NCI-H2196 (cell line): Measurements from ENCODE around the gene MALRD1.
"Not testable (repeated sequence)": the region's sequence is repeated elsewhere in the genome, so short reads cannot be mapped to it uniquely, and the experiment has no call there.

Source experiments
- DNase-seq: peaks from one replicate; lab custom pipeline; 2025; ENCODE audit not compliant: unreplicated experiment; lab: John Stamatoyannopoulos, UW

The MALRD1 gene

GRCh38 chr10:19705250-19705649 lies 656.6 kb downstream of the MALRD1 start:
- DNase-seq = no peak

- DNase-seq = no peak
Observed at GRCh38 chr10:19706904-19707303, 658.3 kb downstream of the MALRD1 start.

DNA sequence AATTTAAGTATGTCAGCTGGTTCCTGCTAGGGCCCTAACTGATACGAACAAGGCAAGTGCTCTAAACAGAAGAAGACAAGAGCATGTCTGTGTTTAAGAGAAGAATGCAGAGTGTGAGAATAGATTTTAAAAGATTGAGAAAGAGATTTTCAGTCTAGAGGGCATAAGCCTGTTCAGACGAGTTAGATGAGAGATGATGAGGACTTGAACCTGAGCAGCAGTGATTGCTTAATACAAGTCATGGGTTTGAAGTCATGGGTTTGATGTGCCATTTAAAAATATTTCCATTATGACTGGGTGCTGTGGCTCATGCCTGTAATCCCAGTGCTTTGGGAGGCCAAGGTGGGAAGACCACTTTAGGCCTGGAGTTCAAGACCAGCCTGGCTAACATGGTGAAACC lies 658.8 kb downstream of the MALRD1 start:
- DNase-seq = no peak

- no peak for DNase-seq
Observed at GRCh38 chr10:19708031-19708430, 659.4 kb downstream of the MALRD1 start.

GRCh38 chr10:19710600-19710999 lies 662.0 kb downstream of the MALRD1 start:
- no peak for DNase-seq

DNA sequence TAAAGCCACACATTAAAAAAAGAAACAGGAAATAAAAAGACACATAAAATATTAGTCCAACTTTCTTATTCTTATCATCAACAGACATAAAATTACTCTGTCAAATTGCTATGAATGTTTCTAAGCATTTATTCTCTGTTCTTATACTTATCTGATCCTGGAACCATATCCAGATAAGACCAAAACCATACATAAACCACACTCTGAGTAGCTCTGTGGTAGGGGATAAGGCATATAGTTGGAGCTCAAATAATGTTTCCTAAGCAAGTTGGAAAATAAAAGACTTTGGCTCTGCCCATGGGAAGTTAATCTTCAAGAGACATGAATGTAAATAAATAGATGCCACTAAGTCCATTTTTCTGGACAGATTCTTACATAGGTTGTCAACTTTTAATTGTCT lies 664.6 kb downstream of the MALRD1 start:
- DNase-seq = no peak

GRCh38 chr10:19713800-19714525 lies 665.4 kb downstream of the MALRD1 start:
- DNase-seq = no peak

DNA sequence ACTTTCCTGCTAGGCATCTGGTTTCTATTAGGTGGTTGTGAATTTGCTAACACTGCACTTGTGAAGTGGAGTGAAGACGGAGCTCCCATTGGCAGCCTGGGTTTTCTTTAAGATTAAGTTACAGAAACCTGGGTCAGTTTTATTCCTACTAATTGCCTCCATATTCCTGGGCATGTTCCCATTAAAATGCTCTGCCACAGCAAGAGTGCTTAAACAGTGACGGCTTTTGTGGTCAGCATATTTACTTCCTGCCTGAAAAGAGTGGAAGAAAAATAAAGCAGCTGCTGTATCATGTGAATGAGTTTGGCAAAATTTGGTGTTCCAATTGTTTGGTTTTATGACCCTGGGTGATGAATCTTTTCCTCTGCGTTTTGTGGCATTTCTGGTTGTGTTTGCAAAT lies 670.7 kb downstream of the MALRD1 start:
- peak; percentile 38 for DNase-seq

- no peak for DNase-seq
Observed at GRCh38 chr10:19724287-19724686, 675.7 kb downstream of the MALRD1 start.

DNA sequence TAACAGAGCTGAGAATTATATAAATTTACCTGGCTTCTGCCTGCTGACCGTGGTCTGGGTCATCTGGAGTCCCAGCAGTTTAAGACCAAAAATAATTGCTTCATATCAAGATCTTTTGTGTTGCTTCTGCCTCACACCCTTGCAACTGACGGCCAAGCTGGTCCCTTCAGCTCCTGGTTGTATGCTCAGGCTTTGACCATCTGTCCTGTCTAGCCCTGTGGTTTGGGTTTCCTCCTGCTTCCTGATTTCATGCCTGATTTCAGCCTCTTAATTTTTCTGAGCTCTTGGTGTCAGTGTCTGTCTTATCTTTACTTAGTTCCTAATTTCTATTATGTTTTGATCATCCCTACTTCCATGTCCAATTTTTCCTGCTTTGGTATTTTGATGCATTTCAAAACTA lies 679.8 kb downstream of the MALRD1 start:
- no peak for DNase-seq

DNA sequence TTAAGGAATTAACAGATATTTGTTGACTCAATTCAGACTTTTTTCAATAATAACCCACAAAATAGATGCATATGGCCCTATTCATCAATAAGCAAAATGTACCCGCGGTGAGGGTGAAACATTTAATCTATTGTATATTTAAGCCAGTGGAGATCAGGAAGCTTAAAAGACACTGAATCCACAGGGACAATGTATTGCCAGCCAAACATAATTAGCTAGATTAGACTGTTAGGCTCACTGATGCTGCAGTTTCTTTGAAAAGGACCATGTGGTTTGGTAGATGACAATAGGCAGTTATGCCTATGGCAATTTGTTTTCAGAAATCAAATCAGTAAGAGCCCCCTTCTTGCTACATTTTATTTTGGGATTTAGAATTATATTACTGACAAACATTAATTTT lies 680.4 kb downstream of the MALRD1 start:
- no peak for DNase-seq

DNA sequence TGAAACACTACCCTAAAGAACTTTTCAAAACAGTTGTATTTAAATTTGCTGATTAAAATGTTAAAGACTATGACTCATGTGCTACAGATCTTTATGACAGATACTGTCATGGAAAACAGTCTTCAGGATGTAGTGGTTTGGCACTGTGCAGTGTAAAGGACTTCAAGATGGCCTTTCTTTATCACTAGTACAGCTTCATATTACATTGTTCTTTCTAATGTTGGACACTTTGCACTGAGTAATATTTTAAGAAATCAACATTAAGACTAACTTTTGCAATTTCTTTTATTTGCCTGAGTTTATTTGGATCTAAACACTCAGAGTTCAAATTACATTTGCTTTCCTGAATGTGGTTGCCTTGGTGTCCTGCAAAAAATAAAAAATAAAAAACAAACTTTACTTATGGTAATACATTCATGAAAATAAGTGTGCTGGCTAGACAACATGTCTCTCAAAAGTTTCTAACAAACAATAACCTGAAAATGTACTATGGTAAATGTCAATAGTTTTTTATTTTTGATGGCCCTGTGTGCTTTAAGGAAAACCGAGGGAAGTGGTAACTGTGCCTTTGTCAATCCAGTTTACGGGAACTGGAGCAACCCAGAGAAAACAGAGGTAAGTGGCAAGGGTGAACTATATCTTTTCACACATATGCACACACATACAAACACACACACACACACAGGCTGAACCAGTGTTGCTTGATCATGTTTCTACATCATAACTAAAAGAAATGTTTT lies 681.7 kb downstream of the MALRD1 start:
- DNase-seq = no peak

DNA sequence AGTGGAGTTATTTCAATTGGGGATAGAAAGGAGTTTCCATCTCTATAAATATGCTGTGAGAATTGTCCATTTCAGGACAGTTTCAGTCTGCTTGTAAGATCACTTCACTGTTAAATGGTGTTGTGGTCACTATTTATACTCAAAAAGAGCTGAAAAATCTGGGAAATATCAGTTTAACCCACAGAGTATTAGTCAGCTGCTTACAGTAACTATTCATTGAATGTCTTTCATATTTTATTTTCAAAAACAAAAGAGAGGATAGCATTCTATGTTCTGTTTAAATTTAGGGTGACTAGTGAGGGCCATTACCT lies 682.3 kb downstream of the MALRD1 start:
- no peak for DNase-seq

GRCh38 chr10:19731560-19731959 lies 683.0 kb downstream of the MALRD1 start:
- no peak for DNase-seq

DNA sequence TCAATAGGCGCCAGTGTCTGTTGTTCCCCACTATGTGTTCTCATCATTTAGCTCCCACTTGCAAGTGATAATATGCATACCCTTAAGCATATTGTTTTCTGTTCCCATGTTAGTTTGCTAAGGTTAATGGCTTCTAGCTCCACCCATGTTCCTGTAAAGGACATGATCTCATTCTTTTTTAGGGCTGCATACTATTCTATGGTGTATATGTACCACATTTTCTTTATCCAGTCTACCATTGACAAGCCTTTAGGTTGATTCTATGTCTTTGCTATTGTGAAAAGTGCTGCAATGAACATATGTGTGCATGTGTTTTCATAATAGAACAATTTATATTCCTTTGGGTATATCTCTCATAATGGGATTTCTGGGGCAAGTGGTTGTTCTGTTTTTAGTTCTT lies 689.8 kb downstream of the MALRD1 start:
- DNase-seq = no peak

DNA sequence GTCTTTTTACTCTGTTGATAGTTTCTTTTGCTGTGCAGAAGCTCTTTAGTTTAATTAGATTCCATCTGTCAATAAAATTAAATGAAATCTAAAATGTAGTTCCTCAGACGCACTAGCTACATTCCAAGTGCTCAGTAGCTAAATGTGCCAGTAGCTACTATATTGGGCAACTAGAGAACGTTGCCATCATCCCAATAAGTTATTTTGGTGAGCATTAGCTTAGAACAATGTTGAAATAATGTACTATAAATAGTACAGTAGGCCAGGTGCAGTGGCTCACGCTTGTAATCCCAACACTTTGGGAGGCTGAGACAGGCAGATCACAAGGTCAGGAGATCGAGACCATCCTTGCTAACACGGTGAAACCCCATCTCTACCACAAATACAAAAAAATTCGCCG lies 690.6 kb downstream of the MALRD1 start:
- not testable (repeated sequence) for DNase-seq

DNA sequence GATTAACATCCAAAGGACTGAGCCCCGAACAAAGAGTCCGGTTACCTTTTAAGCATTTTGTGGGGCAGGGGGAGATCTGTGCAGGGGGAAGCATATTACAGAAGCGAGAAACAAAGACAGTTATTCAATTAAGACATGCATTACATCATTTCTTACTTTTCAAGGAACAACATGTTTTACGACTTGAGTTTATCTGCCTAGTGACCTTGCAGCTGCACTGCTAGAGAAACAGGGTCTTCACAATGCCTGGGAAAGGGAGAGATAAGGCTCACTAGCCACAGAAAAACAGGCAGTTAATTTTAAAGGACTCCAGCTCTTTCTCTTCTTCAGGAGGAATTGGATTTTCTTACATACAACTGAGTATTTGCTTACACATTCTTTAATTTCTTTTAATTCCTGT lies 693.5 kb downstream of the MALRD1 start:
- not testable (repeated sequence) for DNase-seq

DNA sequence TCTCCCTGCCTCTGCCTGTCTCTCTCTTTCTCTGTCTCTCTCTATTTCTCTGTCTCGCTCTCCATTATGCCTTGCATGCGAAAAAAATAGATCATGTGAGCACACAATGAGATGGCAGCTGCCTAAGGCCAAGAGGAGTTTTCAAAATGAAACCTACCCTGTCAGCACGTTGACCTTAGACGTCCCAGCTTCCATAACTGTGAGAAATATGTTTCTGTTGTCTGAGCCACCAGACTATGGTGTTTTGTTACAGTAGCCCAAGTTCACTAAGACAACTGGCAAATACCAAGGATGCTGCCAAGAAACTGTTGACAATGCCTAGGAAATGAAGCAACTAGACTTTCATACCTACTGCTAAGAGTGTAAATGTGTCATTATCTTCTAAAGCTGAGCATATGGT lies 697.1 kb downstream of the MALRD1 start:
- DNase-seq = no peak

- no peak for DNase-seq
Observed at GRCh38 chr10:19749185-19749729, 700.7 kb downstream of the MALRD1 start.

DNA sequence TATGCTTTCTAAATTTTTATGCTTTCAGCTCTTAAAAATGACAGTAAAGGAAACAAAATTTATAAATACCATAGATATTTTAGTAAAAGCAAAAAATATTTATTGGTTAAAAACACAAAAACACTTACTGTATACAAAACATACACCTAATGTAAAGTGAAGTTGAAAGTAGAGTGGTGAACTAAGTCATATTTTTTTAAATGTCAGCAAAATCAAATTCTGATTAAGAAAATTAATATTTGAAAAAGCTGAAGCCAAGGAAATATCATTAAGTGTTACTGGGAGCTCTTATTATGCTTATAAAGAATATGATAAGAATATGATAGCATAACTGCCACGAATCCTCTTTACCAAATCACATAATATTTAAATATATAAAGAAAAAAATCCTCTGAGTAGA lies 702.4 kb downstream of the MALRD1 start:
- DNase-seq = no peak

DNA sequence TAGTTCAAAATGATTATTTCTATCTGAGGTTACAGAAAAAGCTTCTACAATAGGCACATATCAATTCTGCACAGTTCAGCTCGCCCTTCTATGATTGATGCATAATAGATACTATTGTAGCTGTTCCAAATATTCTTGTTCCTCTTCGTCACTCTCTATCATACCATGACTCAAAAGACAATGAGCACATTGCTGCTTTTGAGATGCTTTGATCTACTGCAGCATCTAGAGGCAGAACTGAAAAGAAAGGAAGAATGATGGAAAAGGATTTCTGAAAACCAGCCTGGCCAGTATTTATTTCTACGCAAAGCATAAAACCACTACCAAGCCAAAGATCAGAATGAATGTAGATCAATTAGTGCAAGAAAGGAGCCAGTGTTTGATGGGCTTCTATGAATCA lies 708.3 kb downstream of the MALRD1 start:
- DNase-seq = no peak

DNA sequence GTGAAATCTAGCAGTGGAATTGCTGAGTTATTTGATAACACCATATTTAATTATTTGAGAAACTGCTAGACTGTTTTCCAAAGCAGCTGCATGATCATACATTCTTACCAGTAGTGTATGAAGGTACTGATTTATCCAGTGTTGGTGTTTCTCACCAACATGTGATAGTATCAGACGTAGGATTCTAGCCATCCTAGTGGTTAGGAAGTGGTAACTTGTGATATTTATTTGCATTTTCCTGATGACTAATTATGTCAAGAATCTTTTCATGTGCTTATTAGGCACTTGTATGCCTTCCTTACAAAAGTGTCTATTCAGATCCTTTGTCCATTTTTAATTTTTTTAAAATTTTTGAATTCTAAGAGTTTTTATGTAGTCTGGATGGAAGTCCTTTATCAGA lies 713.4 kb downstream of the MALRD1 start:
- no peak for DNase-seq

DNA sequence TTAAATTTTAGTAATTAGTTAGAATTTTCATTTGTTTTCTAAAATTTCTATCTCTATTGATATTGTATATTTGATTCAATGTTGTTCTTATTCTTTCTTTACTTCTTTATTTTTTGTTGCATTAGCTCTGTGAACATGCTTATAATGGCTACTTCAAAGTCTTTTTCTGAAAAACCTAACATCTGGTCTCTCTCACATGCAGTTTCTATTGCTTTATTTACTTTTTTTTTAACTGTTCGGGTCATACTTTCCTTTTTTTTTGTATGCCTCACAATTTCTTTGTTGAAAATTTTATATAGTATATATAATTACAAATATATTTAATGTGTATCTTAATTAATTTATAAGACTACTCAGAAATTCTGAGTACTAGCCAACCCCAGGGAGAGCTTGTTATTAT lies 715.5 kb downstream of the MALRD1 start:
- DNase-seq = no peak
